HK-2 (cell line): ENCODE measurements around the gene CHD9.
A peak's percentile ranks its signal among the peaks of the same experiment; 100 is the strongest.
"Not testable (repeated sequence)": the region's sequence is repeated elsewhere in the genome, so short reads cannot be mapped to it uniquely, and the experiment has no call there.

Experiments
- DNase-seq: peaks from one replicate; pipeline ENCODE4 v3.0.0-alpha.2; 2018; ENCODE audit not compliant: unreplicated experiment

Gene CHD9

DNA sequence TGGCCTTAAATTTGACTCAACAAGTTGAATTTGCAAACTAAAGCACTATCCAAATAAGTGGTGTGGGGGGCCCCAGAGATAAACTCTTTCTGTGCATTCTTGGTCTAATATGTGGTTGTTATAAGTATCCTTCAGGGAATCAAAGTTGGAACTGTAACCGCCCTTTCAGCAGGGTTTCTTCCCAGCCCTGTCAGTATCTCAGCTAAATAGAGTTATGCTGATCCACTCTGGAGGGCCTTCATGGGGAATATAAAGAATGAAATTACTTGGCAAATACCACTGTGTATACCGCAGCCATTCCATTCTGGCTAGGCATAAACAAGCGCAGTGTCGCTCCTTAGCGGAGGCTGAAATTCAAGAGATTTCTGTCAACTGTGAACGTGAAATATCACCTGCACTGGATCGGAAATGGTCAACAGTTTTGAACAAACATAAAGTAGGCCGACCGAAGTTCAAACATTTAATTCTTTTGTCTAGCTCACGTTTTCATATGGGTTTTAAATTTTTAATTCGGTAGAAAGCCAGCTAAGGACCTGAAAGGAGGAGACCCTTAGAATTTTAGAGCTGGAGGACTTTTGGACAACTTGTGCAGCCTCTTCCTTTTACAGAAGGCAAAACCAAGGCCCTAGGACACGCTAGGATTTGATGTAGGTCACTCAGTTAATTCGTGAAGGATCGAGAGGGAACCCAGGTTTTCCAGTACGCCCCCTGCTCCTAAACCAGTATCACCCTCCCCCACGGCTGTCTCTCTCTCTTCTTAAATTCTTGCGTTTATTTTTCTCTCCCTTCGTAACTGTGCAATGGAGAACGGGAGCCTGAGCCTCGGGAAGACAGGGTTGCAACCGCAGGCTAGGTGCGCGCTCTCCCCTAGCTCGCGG is 74.7 kb downstream of the CHD9 start:
- DNase-seq: no peak

DNA sequence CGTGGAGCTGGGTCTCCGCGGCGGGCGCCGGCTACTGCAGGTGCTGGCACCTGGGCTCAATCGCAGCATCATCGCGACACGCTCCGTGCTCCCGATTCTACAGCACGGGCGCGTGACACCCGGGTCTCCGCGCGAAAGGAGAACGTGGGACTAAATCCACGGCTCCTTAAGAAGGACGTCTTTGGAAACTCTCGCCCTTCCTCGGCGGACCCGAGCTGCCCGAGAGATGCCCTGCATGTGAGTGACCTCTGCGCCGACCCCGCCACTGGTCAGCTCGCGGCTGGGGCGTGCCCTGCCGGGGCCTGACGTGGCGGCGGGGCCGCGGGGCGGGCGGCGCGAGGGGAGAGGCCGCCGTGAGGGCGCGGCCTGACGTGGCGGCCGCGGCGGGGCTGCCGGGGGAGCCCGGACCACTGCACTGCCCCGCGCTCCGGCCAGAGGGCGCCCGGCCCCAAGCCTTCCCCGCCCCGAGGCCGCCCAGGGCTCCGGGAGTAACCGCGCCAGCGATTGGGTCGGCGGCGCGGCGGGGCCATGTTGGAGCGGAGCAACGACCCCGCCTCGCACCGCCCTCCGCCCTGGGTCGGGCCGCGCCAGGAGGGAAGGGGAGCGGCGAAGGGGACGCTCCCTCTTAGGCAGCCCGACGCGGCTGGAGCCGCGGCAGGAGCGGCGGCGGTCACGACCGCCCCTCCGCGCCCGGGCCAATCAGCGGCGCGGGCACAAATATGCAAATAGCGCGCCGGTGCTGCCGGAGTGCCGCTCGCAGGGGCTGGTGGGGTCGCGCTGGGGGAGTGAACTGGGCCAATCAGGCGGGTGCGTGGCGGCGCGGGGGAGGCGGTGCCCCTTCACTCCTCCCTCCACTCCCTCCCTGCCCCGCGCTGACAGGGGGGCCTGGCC is 75.6 kb downstream of the CHD9 start:
- DNase-seq: peak; percentile 97

DNA sequence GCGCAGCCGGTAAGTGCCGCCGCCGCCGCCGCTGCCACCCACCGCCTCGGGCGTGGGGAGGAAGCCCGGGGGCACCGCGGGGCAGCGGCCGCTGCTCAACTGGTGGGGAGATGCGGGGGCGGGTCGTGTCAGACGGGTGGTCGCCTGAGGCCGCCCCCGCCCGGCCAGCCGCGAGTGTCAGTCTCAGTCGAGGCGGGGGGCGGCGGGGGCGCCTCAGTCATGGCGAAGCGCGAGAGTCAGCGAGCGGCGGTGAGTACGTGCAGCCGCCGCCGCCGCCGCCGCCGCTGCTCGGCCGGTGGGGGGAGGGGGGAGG is 76.2 kb downstream of the CHD9 start:
- DNase-seq: no peak

DNA sequence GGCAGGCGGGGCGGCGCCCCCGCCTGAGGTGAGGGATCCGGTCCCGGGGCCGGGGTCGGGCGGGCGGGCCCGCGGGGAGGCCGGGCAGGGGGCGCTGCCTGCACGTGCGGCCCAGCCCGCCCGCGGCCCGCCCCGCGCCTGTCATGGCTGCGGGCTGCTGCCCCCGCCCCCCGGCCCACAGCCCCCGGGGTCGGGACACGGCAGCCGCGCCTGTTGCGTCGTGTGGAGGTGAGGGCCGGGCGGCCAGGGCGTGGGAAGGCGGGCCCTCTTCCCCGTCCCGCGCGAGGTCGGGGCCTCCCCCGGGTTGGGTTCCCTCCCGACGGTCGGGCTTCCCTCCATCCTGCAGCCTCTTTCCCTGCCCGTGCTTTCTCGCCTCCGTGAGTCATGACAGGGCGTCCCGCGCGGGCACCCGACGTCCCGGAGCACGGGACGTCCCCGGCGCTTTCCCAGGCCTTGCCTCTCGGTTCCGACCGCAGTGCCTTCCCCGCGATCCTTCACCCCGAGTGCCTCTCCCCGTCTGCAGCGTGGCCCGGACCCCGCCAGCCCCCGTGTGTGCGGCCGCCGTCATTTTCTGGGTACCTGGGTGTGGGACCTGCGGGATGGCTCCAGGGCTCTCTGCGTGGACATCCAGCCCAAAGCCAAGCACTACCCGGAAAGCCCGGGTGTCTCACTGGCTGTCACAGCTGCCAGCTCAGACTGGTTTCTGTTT is 76.7 kb downstream of the CHD9 start:
- peak; percentile 67 for DNase-seq

DNA sequence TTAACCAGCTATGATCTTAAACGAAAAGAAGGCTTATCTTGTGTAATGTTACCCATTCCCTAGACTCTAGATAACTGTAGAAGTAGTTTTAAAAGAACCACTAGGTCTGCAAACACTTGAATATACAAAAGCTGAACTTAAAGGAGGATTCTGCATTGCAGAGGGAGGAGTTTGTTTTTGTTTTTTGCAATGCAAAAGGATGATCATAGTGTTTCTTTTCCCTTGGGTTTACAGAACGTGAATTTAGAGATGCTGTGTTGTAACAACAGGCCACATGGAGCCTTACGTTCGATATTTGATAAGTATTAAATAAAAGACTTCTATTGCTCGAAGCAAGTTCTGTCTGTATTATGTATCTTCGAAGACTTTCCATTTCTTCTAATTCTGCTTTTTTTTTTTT is 77.6 kb downstream of the CHD9 start:
- no peak for DNase-seq

DNA sequence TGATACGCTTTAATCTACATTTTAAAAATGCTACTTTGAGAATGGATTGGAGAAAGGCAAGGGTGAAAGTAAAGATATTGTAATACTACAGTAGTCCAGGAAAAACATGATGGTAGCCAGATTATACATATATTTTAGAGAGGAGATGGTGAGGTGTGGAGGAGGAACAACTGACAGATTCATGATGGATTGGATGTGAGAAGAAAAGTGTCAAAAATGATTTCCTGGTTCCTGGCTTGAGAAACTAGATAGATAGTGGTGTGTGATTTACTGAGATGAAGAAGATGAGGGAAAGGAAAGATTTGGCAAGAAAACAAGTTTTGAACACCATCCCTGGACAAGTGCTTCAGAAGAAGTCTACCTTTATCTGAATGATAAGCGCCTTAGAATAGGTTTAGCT is 80.5 kb downstream of the CHD9 start:
- no peak for DNase-seq

DNA sequence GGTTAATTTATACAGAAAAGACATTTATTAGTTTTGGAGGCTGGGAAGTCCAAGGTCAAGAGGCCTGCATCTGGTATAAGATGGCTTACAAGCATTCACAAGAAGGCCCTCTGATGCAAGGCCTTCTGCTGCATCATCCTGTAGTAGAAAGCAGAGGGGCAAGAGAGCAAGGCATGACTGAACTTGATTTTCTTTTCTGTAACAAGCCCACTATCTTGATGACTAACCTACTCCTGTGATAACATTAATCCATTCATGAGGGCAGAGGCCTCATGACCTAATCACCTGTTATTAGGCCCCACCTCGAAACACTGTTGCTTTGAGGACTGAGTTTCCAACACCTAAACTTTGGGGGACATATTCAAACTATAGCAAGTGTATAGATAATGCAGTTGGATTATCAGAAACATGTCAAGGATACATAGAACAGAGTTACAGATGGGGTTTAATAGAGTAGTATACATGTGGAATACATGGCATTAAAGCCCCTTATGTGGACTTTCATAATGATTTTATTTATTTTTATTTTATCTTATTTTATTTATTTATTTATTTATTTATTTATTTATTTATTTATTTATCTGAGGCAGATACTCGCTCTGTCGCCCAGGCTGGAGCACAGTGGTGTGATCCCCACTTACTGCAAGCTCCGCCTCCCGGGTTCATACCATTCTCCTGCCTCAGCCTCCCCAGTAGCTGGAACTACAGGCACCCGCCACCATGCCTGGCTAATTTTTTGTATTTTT is 88.2 kb downstream of the CHD9 start:
- no peak for DNase-seq

DNA sequence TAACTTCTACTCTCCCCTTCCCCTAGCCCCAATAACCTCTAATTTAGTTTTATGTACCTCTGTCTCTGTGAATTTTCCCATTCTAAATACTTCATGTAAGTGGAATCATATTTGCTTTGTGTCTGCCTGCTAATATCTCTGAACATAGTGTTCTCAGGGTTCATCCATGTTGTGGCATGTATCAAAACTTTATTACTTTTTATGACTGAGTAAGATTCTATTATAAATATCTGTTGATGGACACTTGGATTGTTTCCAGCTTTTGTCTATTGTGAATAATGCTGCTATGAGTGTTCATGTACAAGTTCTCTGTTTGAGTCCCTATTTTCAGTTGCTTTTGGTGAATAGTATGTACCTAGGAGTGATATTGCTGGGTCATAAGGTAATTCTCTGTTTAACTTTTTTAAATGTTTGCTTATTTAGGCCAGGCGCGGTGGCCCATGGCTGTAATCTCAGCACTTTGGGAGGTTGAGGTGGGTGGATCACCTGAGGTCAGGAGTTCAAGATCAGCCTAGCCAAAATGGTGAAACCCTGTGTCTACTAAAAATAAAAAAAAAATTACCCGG is 92.8 kb downstream of the CHD9 start:
- no peak for DNase-seq

DNA sequence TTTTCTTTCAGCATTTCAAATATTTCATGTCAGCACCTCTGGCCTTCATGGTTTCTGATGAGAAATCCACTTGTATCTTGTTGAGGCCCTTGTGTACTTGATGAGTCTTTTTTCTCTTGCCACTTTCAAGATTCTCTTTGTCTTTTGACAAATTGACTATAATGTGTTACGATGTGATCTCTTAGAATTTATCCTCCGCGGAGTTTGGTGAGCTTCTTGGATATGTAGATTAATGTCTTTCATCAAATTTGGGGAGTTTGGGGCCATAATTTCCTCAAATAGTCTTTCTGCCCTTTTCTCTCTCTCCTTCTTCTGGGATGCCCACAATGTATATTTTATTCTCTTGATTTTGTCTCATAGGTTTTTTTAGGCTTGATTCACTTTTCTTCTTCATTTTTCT is 96.0 kb downstream of the CHD9 start:
- no peak for DNase-seq

DNA sequence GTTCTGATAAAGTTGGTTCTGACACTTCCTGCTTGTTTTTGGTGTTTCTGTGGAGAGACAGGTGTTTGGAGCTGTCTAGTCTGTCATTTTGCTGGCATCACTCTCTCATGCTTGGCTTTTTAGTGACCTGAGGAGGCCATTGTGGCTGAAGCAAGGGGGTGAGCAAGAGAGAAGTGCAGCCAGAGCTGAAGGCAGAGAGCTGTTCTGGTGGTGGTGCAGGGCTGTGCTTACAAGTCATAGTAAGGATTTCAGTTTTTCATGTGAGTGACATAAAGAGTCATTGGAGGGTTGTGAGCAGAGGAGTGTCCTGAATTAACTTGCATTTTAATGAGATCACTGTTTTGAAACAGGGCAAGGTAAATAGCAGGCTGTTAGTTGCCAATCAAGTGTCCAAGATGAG is 97.5 kb downstream of the CHD9 start:
- no peak for DNase-seq

DNA sequence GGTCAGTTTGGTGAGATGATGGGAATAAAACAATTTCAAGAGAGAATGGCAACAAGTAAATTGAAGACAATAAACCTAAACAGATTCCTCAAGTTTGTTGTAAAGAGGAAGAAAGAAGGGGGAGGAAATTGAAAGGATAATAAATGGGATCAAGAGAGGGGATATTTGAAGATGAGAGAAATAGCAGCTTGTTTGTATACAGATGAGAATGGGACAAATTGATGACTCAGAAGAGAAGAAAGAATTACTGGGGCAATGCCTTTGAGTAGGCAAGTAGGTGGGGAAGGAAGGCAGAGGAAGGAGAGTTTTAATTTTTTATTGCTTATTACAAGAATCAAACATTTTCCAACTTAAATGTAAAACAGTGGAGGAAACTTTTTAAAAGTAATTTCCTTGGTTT is 98.3 kb downstream of the CHD9 start:
- DNase-seq: no peak

DNA sequence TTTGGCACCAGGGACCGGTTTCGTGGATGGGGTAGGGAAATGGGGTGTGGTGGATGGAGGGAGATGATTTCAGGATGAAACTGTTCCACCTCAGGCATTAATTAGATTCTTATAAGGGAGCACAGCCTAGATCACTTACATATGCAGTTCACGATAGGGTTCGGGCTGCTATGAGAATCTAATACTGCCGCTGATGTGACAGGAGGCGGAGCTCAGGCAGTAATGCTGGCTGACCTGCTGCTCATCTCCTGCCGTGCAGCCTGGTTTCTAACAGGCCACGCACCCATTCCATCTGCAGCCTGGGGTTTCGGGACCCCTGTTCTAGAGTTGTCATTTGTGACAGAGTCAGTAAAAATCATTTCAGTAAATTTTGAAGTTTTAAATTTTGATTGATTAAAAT is 99.7 kb downstream of the CHD9 start:
- DNase-seq: no peak

DNA sequence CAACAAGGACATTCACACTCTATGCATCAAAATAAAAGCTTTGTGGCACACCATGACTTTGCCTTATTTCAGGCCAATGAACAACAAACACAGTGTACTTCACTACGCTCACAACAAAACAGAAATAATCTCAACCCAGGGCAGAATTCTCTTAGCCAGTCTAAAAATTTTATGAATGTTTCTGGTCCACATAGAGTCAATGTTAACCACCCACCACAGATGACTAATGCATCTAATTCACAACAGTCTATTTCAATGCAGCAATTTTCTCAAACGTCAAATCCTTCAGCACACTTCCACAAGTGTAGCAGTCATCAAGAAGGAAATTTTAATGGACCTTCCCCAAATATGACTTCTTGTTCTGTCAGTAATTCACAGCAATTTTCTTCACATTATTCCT is 101.7 kb downstream of the CHD9 start:
- DNase-seq: no peak

DNA sequence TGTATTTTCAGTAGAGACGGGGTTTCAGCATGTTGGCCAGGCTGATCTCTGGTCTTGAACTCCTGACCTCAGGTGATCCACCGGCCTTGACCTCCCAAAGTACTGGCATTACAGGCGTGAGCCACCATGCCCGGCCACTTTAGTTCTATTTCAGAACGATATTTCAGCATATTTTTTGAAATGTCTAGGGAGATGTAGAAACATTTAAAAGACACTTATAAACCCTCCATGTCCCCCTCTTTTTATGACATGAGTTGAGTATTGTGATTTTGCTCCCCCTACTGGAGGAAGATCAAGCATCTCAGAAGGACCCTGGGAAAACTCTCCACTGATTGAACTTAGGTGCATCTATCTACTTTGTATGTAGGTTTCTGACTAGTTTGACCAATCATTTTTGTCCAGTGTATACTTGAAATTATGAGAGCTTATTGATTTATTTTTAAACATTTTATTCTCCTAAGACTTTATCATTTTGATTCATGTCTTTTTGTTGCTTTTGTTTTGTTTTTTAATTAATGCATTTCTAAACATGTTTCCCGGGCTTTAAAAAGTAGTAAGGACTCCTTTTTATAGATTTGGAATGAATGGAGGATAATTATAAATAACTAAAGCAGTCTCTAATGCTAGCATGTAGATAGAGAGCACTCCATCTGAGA is 105.1 kb downstream of the CHD9 start:
- no peak for DNase-seq

DNA sequence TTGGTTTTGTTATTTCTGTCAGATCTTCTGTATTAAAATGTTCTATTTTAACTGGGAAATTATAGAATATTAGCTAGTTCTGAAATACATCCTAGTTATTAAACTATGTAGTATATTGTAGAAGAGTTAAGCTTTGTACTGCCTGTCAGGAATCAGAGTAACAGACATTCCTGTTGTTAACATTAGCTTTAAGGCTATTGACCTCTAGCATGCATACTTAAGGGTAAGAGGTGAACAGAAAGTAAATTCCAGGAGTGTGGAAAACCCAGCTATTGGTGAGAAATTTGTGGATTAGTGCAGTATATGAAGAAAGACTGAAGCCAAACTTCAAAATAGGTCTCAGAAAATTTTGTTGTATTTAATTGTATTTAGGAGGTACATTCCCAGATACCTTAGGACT is 111.3 kb downstream of the CHD9 start:
- no peak for DNase-seq

DNA sequence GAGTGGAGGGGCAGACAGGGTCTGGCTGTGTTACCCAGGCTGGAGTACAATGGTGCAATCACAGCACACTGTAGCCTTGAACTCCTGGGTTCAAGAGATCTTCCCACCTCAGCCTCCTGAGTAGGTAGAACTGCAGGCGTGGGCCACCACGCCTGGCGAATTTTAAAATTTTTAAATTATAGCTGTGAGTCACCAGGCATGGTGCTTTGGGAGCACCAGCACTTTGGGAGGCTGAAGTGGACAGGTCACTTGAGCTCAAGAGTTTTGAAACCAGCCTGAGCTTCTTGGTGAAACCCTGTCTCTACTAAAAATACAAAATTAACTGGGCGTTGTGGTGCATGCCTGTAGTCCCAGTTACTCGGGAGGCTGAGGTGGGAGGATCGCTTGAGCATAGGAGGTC is 114.0 kb downstream of the CHD9 start:
- no peak for DNase-seq

DNA sequence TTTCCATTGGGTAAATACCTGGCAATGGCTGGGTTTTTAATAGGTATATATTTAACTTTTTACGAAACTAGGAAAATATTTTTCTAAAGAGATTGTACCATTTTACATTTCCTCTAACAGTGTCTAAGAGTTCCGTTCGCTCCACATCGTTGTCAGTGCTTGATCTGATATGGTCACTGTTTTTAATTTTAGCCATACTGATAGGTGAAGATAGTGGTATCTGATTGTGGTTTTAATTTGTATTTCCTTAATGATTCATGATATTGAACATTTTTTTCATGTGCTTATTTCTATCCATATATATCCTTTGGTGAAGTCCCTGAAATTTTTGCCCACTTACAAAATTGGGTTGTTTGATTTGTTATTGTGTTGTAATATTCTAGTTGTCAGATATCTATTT is 117.7 kb downstream of the CHD9 start:
- no peak for DNase-seq

DNA sequence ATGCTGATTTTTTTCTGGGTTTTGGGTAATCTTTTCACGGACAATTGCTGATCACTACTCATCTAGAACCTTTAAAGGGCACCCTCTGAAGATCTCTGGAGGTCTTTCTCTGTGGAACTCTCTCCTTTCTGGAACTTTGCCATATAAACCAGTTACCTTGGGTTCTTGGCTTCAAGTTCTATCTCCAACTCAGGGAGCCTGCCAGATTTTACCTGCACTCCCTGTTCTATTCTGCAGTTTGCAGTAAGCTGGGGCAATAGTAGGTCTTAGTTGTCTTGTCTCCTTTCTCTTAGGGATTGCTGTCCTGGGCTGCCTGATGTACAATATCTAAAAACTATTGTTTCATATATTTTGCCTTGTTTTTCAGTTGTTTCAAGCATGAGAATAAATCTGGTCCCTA is 120.3 kb downstream of the CHD9 start:
- DNase-seq: no peak

DNA sequence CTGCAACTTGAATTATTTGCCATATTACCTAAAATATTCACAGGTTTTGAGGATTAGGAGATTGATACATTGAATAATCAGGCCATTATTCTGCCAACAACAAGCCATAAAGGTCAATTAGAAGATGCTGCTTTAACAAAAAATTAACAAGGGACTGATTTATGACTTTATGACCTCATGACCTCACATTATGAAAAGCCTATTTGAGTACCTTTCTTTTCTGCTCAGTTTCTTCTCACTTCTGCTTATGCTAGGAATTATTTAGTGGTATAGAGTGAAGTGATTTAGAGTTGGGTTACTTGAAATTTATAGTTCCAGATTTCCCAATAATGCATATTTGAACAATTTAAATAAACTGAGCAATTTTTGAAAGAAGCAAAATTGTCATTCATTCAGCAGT is 121.6 kb downstream of the CHD9 start:
- DNase-seq: no peak

DNA sequence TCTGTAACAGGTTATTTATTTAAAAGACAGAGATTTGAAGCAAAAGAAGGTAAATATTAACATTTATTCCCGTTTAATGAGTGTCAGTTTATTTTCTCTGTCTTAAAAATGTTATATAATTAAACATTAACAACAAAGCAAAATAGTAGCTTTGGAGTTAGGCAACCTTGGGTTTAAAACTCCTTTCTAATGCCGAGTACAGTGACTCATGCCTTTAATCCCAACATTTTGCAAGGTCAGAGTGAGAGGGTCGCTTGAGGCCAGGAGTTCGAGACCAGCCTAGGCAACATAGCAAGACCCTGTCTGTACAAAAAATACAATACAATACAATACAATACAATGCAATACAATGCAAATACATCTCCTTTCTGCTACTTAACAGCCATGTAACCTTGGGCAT is 128.7 kb downstream of the CHD9 start:
- no peak for DNase-seq

DNA sequence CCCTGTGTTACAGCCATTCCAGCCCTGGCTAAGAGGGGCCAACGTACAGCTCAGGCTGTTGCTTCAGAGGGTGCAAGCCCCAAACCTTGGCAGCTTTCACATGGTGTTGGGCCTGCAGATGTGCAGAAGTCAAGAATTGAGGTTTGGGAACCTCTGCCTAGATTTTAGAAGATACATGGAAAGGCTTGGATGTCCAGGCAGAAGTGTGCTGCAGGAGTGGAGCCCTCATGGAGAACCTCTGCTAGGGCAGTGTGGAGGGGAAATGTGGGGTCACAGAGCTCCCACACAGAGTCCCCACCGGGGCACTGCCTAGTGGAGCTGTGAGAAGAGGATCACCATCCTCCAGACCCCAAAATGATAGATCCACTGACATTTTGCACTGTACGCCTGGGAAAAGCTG is 130.9 kb downstream of the CHD9 start:
- DNase-seq: not testable (repeated sequence)
